GM04503 (cell line): ENCODE measurements around the gene GDF11.

Source experiments
- DNase-seq: peaks from one replicate; pipeline ENCODE4 v3.0.0-alpha.2; 2012; ENCODE audit warnings: low read depth

Gene GDF11

DNA sequence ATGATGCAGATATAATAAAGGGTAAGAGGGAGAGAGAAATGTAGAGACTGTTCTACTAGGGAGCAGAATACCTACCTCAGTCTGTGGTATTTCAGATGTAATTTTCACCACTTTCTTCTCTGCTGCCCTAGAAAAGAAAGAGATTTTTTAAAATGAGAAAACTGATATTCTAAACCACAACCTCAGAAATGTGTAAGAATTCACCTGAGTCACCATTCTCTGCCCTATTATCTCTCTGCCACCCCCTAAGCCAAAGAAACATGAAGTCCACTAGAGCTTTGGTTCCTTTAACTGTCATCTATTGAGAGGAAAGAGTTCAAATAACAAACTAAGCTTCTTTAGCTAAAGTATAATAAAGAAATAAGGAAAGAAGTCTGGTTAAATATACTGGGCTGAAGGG lies 53.0 kb downstream of the GDF11 start:
- no peak for DNase-seq

DNA sequence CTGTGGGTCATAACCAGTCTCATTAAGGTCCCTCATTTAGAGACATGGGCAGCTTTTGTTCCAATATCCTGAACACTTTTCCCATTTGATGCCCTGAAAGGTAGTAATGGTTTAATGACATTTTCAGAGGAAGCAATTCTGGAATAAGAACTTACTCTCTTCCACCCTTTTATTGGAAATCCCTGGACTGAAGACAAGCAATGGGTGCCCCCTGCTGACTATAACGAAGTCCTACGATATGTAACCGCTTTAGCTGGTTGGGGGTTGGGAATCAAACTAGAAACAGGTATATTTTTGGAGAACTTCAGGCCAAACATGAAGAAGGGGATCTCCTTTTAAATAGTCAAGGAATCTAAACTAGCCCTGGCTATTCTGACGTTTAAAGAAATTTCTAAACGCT lies 54.1 kb downstream of the GDF11 start:
- DNase-seq: no peak

DNA sequence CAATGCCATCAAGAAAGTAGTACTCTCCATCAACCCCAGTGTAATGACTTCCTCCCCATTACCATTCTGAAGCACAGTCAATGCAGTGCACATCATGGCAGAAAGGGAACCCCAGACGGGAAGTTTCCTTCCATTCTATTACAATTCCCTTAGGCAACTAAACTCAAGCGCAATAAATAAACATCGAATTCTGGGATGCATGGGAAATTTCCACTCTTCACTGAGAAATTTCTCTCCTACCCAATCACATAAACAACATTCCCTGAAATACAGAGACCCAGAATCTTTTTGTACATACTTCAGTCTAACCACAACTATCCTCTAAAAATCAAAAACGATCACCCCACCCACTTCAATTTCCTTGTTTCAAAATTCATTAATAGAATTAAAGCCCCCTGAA lies 54.6 kb downstream of the GDF11 start:
- DNase-seq: no peak
